ENCODE measurements around the gene NRXN3. TPM values are rescaled to one million over a fixed set of nuclear protein-coding genes. Genes with fewer than 3 reads are reported as not detected.

NRXN3 gene
- total and polyA plus RNA-seq, 2 of the 13 experiments (the other 11 are each of a cell fraction or from before 2014, with no cell fraction given) = 0.03 TPM; not detected in 1

- in situ Hi-C loops (cut with HindIII; ENCODE audit: extremely low pct_ligation_motif_present, low pct_unique_long_range_greater_than_20kb) = no loop called here
- Histone ChIP-seq H3K9ac (ENCODE audit: insufficient read depth, low read depth, low read length) (no peak overlapping the region), H4K20me1 (ENCODE audit: insufficient read depth, low read length) (no peaks in the 10 kb centered on the region), H3K4me1 (ENCODE audit: insufficient read depth, low read length) (peaks cover 12% of the 10 kb centered on the region; the same call in 1 of the 2 replicates), H3K9me3 (ENCODE audit: low read length) (no peaks in the 10 kb centered on the region; the same call in 1 of the 2 replicates), H3K27ac (ENCODE audit: extremely low read length, insufficient read depth, low read length) (no peak overlapping the region), H3K4me2 (ENCODE audit: low read depth, low read length) (peak overlapping the region; percentile 55), H2AFZ (ENCODE audit: low read length) (no peak overlapping the region), H3K79me2 (ENCODE audit: insufficient read depth, low read length) (no peaks in the 10 kb centered on the region), H3K27me3 (ENCODE audit: control insufficient read depth in 1 of 2, insufficient read depth in 2 of 2, low read length in 2 of 2) (peaks cover 0 to 26% of the 10 kb centered on the region in 2 experiments; a peak in 3 of 5 replicates), H3K36me3 (replicated peaks in 1 of 2; ENCODE audit: control insufficient read depth in 1 of 2, insufficient read depth in 2 of 2, low read length in 2 of 2) (no peaks in the 10 kb centered on the region), H3K4me3 (replicated peaks in 1 of 3; ENCODE audit: insufficient read depth in 1 of 3, low read depth in 2 of 3, low read length in 3 of 3) (peak overlapping the region in 1 of 3 experiments; percentile 60; a peak in 3 of 6 replicates)
- POLR2A ChIA-PET = no interaction called here
- 16% methylated on average over 6 of the region's 18 CpGs for WGBS (ENCODE audit: low lambda C conversion rate)
- DNase-seq (ENCODE audit: low spot score) = no peak
- FAIRE-seq = no peak
- no TSS peak for BruUV-seq (replicated peaks)
- peak; percentile 11; the same call in 1 of the 3 replicates for ATAC-seq
- CTCF ChIA-PET (ENCODE audit: low intra/inter-chr PET ratio, low total read pairs) = no interaction called here
- TF ChIP-seq, protein P1, sequence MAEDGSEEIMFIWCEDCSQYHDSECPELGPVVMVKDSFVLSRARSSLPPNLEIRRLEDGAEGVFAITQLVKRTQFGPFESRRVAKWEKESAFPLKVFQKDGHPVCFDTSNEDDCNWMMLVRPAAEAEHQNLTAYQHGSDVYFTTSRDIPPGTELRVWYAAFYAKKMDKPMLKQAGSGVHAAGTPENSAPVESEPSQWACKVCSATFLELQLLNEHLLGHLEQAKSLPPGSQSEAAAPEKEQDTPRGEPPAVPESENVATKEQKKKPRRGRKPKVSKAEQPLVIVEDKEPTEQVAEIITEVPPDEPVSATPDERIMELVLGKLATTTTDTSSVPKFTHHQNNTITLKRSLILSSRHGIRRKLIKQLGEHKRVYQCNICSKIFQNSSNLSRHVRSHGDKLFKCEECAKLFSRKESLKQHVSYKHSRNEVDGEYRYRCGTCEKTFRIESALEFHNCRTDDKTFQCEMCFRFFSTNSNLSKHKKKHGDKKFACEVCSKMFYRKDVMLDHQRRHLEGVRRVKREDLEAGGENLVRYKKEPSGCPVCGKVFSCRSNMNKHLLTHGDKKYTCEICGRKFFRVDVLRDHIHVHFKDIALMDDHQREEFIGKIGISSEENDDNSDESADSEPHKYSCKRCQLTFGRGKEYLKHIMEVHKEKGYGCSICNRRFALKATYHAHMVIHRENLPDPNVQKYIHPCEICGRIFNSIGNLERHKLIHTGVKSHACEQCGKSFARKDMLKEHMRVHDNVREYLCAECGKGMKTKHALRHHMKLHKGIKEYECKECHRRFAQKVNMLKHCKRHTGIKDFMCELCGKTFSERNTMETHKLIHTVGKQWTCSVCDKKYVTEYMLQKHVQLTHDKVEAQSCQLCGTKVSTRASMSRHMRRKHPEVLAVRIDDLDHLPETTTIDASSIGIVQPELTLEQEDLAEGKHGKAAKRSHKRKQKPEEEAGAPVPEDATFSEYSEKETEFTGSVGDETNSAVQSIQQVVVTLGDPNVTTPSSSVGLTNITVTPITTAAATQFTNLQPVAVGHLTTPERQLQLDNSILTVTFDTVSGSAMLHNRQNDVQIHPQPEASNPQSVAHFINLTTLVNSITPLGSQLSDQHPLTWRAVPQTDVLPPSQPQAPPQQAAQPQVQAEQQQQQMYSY (CRISPR knock-in tag; IDR thresholded peaks at IDR 0.05) = no peak
- no peak for TF ChIP-seq ZNF839 (CRISPR knock-in tag; IDR thresholded peaks at IDR 0.05; ENCODE audit: borderline replicate concordance)
- no peak for TF ChIP-seq ZNF335 (CRISPR knock-in tag; IDR thresholded peaks at IDR 0.05)
- no peak for TF ChIP-seq MAFK (conservative IDR thresholded peaks at IDR 0.05 in 1 of 2, IDR thresholded peaks at IDR 0.05 in 1 of 2; ENCODE audit: low read length in 2 of 2)
- TF ChIP-seq BRD4 (CRISPR knock-in tag; IDR thresholded peaks at IDR 0.05) = no peak
- TF ChIP-seq HHEX (CRISPR knock-in tag; IDR thresholded peaks at IDR 0.05) = no peak
- TF ChIP-seq ZNF30 (CRISPR knock-in tag; IDR thresholded peaks at IDR 0.05) = no peak
- no peak for TF ChIP-seq CBX1 (IDR thresholded peaks at IDR 0.05; ENCODE audit: low read depth)
- TF ChIP-seq ZNF543 (CRISPR knock-in tag; IDR thresholded peaks at IDR 0.05) = no peak
- no peak for TF ChIP-seq SP5 (CRISPR knock-in tag; IDR thresholded peaks at IDR 0.05; ENCODE audit: borderline replicate concordance, low read depth)
- no peak for TF ChIP-seq ZNF317 (CRISPR knock-in tag; IDR thresholded peaks at IDR 0.05)
- no peak for TF ChIP-seq ARNT2 (CRISPR knock-in tag; IDR thresholded peaks at IDR 0.05; ENCODE audit: low read depth)
- no peak for TF ChIP-seq MEIS1 (CRISPR knock-in tag; IDR thresholded peaks at IDR 0.05; ENCODE audit: borderline replicate concordance)
- no peak for TF ChIP-seq NBN (conservative IDR thresholded peaks at IDR 0.05)
- TF ChIP-seq REXO4 (CRISPR knock-in tag; IDR thresholded peaks at IDR 0.05; ENCODE audit: borderline replicate concordance) = no peak
- TF ChIP-seq, protein P2, sequence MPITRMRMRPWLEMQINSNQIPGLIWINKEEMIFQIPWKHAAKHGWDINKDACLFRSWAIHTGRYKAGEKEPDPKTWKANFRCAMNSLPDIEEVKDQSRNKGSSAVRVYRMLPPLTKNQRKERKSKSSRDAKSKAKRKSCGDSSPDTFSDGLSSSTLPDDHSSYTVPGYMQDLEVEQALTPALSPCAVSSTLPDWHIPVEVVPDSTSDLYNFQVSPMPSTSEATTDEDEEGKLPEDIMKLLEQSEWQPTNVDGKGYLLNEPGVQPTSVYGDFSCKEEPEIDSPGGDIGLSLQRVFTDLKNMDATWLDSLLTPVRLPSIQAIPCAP (CRISPR knock-in tag; IDR thresholded peaks at IDR 0.05; ENCODE audit: low read depth) = no peak
- intact Hi-C loops (cut with micrococcal nuclease; ENCODE audit: unreplicated experiment) = no loop called here
Observed at GRCh38 chr14:79278286-79278797, 1108.2 kb downstream of the NRXN3 start.

Data from HepG2 (cell line).